Measurements from ENCODE around the gene HNRNPA1L2. TPM values are rescaled to one million over a fixed set of nuclear protein-coding genes. Genes with fewer than 3 reads are reported as not detected.
"Not testable (repeated sequence)": the region's sequence is repeated elsewhere in the genome, so short reads cannot be mapped to it uniquely, and the experiment has no call there.

The HNRNPA1L2 gene
- total RNA-seq, 2 donors from 2014 or later, result 11.6 to 14.2 TPM

GRCh38 chr13:52659340-52659739 is 17.1 kb downstream of the HNRNPA1L2 start:
- Mint-ChIP-seq H3K27ac (no peak overlapping the region), H3K4me3 (no peak overlapping the region), H3K27me3 (no peaks in the 10 kb centered on the region), H3K4me1 (no peaks in the 10 kb centered on the region), H3K36me3 (ENCODE audit: low read depth) (peaks cover 5% of the 10 kb centered on the region)
- ATAC-seq, result no peak
- no peak for DNase-seq
- H3K9me3 ChIP-seq (ENCODE audit: control insufficient read depth, low read length, poor library complexity, severe bottlenecking), result no peaks in the 10 kb centered on the region

DNA sequence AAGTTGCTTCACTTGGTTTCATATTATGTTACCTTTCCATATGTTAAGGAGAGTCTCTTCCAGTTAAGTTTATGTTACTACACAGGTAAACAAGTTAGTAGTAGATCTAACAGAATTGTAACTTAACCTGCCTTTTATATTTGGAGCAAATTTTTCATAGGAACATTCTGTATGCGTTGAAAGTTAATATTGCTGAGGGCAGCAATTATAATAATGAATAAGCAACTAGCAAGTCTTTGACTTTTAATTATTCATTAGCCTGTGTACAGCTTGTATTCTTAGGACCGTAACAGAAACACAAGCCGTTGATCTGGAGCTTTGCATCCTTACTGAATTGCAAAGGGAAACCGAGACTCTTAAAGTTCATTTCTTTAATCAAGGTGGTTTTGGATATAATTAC is 22.0 kb downstream of the HNRNPA1L2 start:
- H3K9me3 ChIP-seq (ENCODE audit: control insufficient read depth, low read length, poor library complexity, severe bottlenecking), result no peaks in the 10 kb centered on the region
- Mint-ChIP-seq H3K4me1 (peaks cover 5% of the 10 kb centered on the region), H3K4me3 (no peak overlapping the region), H3K27ac (peak overlapping the region; percentile 9), H3K36me3 (ENCODE audit: low read depth) (peaks cover 10% of the 10 kb centered on the region), H3K27me3 (no peaks in the 10 kb centered on the region)
- no peak for ATAC-seq
- DNase-seq, result no peak

DNA sequence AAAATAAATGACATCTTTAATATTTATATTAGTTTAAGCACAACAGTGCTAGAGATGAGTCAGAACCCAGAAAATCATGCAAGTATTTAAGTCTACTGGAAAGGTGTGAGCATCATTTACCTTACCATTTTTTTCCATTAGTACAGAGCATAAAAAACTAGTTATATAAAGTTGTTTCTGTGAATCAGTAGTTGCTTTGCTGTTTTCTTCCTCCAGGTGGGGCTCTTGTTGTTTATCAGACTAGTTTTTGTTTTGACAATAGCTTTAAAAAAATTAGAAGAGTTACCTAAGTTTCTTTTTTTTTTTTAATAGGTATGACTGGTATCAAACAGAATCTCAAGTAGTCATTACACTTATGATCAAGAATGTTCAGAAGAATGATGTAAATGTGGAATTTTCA is 23.1 kb downstream of the HNRNPA1L2 start:
- Mint-ChIP-seq H3K27ac (no peak overlapping the region), H3K4me3 (no peak overlapping the region), H3K36me3 (ENCODE audit: low read depth) (peaks cover 7% of the 10 kb centered on the region), H3K4me1 (peaks cover 5% of the 10 kb centered on the region), H3K27me3 (no peaks in the 10 kb centered on the region)
- no peaks in the 10 kb centered on the region for H3K9me3 ChIP-seq (ENCODE audit: control insufficient read depth, low read length, poor library complexity, severe bottlenecking)
- peak; percentile 61 for ATAC-seq
- no peak for DNase-seq

DNA sequence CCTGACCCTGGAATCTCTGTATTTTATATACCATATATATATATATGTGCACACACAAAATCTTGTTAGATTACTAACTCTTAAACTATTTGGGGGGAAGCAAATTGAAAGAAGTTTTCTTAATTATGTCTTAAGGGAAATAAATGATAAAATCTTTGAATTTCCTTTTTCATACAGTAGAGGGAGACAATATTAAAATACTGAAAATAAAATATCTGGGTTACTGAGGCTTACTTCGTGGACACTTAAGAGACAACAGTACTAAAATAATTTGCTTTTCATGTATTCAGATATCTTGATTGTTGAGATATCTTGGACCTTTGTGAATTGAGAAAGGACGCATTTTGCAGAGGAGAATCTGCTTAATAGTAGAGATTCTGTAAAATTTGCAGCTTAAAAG is 27.4 kb downstream of the HNRNPA1L2 start:
- ATAC-seq (no peak), DNase-seq (no peak)
- Mint-ChIP-seq H3K36me3 (ENCODE audit: low read depth) (peaks cover 5% of the 10 kb centered on the region), H3K27me3 (no peaks in the 10 kb centered on the region), H3K27ac (no peak overlapping the region), H3K4me1 (peaks cover 8% of the 10 kb centered on the region), H3K4me3 (no peak overlapping the region)
- H3K9me3 ChIP-seq (ENCODE audit: control insufficient read depth, low read length, poor library complexity, severe bottlenecking), result no peaks in the 10 kb centered on the region

DNA sequence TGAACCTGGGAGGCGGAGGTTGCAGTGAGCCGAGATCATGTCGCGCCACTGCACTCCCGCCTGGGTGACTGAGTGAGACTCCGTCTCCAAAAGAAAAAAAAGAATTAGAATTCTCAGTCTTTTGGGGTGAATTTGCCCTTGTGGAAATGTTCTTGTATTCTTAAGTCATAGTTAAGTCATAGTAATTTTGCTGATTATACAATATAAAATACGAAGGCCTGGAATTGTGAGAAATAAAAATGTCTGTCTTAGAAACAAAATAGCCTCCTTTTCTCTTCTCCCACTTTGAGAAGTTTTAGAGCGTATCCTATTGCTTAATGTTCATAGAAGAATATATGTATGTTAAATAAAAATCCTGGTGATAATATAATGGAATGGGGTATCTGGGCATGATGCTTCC is 28.5 kb downstream of the HNRNPA1L2 start:
- no peaks in the 10 kb centered on the region for H3K9me3 ChIP-seq (ENCODE audit: control insufficient read depth, low read length, poor library complexity, severe bottlenecking)
- no peak for ATAC-seq
- DNase-seq, result no peak
- no peak overlapping the region for H3K4me3 Mint-ChIP-seq
- H3K36me3 Mint-ChIP-seq (ENCODE audit: low read depth), result peaks cover 5% of the 10 kb centered on the region
- no peak overlapping the region for H3K27ac Mint-ChIP-seq
- no peaks in the 10 kb centered on the region for H3K27me3 Mint-ChIP-seq
- H3K4me1 Mint-ChIP-seq, result peaks cover 10% of the 10 kb centered on the region

GRCh38 chr13:52673465-52673864 is 31.2 kb downstream of the HNRNPA1L2 start:
- no peak overlapping the region for H3K4me3 Mint-ChIP-seq
- peaks cover 8% of the 10 kb centered on the region for H3K4me1 Mint-ChIP-seq
- H3K27ac Mint-ChIP-seq, result no peak overlapping the region
- no peaks in the 10 kb centered on the region for H3K9me3 ChIP-seq (ENCODE audit: control insufficient read depth, low read length, poor library complexity, severe bottlenecking)
- peaks cover 4% of the 10 kb centered on the region for H3K36me3 Mint-ChIP-seq (ENCODE audit: low read depth)
- no peak for ATAC-seq
- H3K27me3 Mint-ChIP-seq, result no peaks in the 10 kb centered on the region
- DNase-seq, result no peak

DNA sequence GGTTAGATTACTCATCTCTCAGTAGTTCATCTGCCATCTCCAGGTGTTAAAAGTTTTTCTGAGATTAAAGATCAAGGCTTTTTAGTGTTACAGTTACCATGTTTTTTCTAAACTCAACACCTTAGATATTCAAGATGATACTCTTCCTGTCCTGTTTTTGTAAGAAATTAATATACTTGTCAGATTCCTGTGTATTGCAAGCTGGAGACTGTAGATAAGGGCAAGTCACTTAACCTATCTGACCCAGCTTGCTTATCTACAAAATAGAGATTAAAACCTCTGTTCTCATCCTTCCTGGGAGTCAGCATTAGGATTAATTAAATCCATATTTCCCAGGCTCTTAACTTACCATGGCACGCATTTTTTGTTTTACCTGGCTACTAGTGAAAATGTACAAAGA is 35.6 kb downstream of the HNRNPA1L2 start:
- H3K4me1 Mint-ChIP-seq, result peaks cover 8% of the 10 kb centered on the region
- H3K4me3 Mint-ChIP-seq, result no peak overlapping the region
- H3K36me3 Mint-ChIP-seq (ENCODE audit: low read depth), result peaks cover 7% of the 10 kb centered on the region
- DNase-seq, result no peak
- no peak for ATAC-seq
- H3K27me3 Mint-ChIP-seq, result no peaks in the 10 kb centered on the region
- no peak overlapping the region for H3K27ac Mint-ChIP-seq
- no peaks in the 10 kb centered on the region for H3K9me3 ChIP-seq (ENCODE audit: control insufficient read depth, low read length, poor library complexity, severe bottlenecking)

DNA sequence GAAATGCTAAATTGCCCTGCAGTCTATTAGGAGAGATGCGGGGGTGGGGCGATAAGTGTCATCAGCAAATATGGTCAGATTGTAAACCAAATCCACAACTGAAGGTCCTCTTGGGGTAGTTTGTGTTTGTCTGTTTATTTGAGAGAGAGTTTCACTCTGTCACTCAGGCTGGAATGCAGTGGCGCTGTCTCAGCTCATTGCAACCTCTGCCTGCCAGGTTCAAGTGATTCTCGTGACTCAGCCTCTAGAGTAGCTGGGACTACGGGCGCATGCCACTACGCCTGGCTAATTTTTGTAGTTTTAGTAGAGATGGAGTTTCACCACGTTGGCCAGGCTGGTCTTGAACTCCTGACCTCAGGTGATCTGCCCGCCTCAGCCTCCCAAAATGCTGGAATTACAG is 43.6 kb downstream of the HNRNPA1L2 start:
- not testable (repeated sequence) for H3K9me3 ChIP-seq (ENCODE audit: control insufficient read depth, low read length, poor library complexity, severe bottlenecking); DNase-seq; ATAC-seq; H3K27me3 Mint-ChIP-seq; H3K27ac Mint-ChIP-seq; H3K4me1 Mint-ChIP-seq; H3K4me3 Mint-ChIP-seq; H3K36me3 Mint-ChIP-seq (ENCODE audit: low read depth)

DNA sequence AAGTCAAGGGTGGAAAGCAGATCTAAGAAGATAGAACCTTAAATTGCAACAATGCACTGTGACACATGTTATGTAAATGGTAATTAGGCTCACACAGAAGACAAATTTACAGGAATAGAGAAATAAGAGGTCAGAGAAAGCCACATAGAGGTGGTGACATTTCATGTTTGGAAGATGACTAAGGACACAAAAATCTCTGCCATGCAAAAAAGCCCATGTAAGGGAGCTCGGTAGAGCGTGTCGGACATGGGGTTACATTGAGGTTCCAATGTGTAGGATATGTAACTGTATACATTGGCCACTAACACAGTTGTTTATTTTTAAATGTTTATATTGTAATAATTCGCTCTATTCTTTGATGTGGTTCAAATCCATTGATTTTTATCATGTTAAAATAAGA is 44.1 kb downstream of the HNRNPA1L2 start:
- H3K27ac Mint-ChIP-seq, result no peak overlapping the region
- no peak for DNase-seq
- no peaks in the 10 kb centered on the region for H3K27me3 Mint-ChIP-seq
- ATAC-seq, result no peak
- no peak overlapping the region for H3K4me3 Mint-ChIP-seq
- peaks cover 4% of the 10 kb centered on the region for H3K36me3 Mint-ChIP-seq (ENCODE audit: low read depth)
- H3K4me1 Mint-ChIP-seq, result peaks cover 8% of the 10 kb centered on the region
- no peaks in the 10 kb centered on the region for H3K9me3 ChIP-seq (ENCODE audit: control insufficient read depth, low read length, poor library complexity, severe bottlenecking)

Other genes with a start within 250 kb of the HNRNPA1L2 start
- under 1 TPM; 0.40 to 0.68 TPM for gene THSD1, start 236.3 kb upstream of the HNRNPA1L2 start, total RNA-seq
- 10 to 100 TPM; 39.6 to 42.0 TPM for gene VPS36, start 191.8 kb upstream of the HNRNPA1L2 start, total RNA-seq
- gene CKAP2, start 187.0 kb upstream of the HNRNPA1L2 start, total RNA-seq, result 10 to 100 TPM; 21.8 to 27.8 TPM
- gene SUGT1, start 10.4 kb downstream of the HNRNPA1L2 start, total RNA-seq, result 10 to 100 TPM; 23.7 to 27.4 TPM
- not detected for gene CNMD, start 97.4 kb downstream of the HNRNPA1L2 start, total RNA-seq
- not detected for gene PCDH8, start 206.2 kb downstream of the HNRNPA1L2 start, total RNA-seq